HG02759 (cell line): ENCODE measurements around the gene CLIC4.
"Not testable (repeated sequence)": the region's sequence is repeated elsewhere in the genome, so short reads cannot be mapped to it uniquely, and the experiment has no call there.

Source experiments
- ATAC-seq: cut with Tn5 transposase; IDR thresholded peaks from one replicate; pipeline ENCODE4 v1.9.1; 2021; ENCODE audit warnings: mild to moderate bottlenecking, moderate library complexity; ENCODE audit not compliant: unreplicated experiment

CLIC4 gene

DNA sequence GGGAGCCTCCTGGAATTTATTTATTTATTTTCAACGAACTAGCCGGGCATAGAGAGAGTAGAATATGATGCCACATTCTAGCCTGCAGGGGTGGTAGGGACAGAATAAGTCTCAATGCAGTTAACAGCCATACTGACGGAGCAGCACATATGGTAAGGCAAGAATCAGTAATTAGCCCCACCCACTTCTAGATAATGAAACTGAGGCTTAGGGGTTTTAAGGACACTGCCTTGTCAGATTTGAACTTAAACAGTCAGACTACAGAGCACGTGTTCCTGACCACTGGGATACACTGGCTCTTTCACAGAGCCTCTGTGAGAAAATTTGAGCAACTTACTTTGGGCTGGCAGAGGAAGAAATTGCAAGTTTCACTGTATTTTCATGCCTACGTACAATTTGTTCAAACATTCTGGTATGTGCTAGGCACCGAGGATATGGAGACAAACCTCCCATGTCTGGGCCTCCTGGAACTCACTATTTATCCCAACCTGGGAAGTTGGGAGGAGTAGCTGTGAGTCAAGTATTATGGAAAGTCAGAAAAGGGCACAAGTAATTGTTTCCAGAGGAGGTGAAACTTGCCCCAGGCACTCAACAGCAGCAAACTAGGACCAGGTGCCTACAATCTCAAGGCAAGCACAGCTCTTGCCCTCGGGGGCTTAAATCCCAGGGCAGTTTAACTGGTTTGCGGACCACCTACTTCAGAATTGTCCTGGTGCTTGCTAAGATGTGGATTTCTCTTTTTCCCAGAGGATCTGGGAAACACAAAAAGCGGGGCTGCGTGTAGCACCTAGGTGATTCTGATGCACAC, 1.6 kb upstream of the CLIC4 start:
- no peak for ATAC-seq

DNA sequence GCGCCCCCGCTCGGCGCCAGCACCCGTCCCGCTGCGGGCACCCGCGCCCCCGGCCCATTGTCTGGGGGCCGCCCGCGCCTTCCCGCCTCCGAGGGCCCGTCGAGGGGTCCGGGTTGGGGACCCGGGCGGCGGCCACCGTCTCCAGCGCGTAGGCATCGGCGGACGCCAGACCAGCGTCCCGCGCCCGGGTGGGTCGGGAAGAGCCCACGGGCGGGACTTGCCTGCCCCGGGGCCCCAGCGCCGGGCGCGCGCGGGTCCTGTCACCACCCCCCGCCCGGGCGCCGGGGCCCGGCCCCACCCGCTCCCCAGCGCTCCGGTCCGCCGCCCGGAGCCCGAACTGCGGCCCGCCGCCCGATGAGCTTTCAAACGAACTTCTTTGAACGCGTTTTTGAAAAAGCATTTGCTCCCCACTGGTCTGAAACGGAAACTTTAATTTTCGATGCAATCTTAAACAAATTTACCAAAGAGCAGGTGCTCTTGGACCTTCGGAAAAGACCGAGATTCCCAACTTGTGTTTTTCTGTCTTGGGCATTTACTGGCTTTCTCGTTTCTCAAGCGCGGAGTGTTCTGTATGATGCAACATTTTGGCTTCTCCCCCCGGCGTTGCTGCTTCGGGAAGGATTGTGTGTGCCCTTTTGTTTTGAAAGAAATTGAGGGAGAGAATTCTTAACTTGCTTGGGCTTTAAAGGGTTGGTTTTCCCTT, 615 bp downstream of the CLIC4 start:
- ATAC-seq, result peak; percentile 5

DNA sequence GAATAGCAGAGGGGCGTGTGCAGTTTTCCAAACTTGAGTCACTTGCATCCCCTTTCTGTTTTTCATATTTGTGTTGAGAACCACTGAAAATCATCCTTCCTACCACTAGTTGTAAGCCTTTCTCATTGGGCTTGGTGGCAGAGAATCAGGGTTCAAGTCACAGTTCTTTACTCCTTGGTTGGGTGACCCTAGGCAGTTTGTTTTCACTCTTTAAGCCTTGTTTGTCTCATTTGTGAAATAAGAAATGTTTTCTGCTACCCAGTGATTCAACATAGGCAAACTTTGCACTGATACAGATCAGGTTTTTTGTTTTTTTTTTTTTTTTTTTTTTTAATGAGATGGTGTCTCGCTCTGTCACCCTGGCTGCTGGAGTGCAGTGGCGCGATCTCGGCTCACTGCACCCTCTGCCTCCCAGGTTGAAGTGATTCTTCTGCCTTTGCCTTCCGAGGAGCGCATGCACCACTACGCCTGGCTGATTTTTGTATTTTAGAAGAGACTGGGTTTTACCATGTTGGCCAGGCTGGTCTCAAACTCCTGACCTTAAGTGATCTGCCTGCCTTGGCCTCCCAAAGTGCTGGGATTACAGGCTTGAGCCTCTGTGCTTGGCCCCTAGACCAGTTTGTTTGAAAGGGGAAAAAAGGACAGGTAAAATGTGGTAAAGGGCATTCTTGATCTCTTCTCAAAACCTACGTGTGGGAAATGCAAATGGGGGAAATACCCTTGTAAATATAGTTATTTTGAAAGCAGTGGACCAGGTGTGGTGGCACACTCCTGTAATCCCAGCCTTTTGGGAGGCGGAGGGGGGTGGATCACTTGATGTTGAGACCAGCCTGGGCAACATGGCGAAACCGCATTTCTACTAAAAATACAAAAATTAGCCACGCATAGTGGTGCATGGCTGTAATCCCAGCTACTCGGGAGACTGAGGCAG, 3.2 kb downstream of the CLIC4 start:
- no peak for ATAC-seq

DNA sequence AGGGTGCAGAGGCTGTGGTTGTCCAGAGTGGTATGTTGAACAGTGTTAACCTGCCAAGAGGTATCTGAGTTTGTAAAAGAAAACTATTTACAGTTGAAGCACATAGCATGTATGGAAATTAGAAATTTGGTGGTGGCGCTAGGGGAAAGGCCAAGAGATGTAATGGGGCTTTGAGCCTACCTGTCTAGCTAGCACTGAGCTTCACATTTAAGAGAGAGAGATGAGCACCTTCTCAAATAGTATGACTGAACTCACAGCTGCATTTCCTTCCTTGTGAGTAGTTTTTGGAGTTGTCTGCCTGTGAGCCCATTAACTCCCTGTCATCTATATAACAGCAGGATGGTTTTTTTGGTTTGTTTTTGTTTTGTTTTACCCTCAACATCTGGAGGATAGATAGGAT, 4.0 kb downstream of the CLIC4 start:
- no peak for ATAC-seq

DNA sequence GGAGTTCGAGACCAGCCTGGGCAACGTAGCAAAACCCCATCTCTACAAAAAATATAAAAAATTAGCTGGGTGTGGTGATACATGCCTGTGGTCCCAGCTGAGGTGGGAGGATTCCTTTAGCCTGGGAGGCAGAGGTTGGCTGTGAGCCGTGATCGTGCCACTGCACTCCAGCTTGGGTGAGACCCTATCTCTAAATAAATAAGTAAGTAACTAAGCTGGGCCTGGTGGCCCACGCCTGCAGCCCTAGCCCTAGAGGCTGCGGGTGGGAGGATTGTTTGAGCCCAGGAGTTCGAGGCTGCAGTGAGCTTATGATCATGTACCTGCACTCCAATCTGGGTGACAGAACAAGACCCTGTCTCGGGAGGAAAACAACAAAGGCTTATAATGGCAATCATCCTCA, 4.6 kb downstream of the CLIC4 start:
- no peak for ATAC-seq

DNA sequence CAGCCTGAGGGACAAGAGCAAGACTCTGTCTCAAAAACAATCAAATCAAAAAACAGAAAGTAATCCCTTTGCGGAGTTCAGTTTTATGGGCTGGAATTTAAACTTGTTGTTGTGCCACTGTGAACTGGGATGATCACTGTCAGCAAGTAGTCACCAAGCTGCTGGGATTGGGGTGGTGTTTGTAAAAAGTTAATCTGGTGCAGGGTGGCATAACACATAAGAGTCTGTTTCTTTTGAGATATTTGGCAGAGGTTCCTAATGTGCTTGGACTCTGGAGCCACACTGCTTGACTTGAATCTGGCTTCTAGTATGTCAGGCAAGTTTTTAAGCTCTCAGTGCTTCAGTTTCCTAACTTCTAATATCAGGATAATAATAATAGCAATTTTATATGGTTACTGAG, 6.6 kb downstream of the CLIC4 start:
- no peak for ATAC-seq

DNA sequence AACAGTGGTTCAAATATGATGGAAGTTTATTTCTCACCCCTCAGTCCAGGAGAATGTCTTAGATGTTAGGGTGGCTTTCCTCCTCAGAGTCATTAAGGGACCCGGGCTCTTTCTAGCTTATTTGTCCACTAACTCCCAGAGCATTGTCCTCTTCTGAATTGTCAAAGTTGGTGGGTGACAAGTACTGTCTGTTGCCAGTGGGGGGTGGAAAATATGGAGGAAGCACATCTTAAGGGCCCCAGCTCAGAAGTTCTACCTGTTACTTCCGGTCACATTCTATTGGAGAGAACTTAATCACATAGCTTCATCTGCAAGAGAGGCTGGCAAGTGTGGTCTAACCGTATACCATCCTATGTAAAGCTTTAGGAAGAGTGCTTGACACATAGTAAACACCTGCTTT, 7.1 kb downstream of the CLIC4 start:
- ATAC-seq, result no peak

DNA sequence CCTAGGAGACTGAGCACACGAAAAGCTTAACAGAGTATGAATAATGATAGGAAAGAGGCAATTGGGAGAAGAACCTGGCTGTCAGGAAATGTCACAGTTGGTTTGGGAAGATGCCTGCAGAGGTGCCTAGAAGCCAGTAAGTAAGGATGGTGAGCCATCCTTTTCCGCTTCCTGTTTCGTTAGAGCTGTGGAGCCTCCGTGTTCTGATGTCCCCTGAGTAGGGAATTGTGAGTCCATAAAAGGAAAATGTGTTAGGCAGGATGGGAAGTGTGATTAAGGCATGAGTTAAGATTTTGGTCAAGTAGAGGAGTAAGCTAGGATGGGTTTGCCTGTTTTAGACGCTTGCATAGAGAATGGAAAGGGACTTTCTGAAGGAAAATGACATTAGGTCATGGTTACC, 9.0 kb downstream of the CLIC4 start:
- ATAC-seq, result no peak

DNA sequence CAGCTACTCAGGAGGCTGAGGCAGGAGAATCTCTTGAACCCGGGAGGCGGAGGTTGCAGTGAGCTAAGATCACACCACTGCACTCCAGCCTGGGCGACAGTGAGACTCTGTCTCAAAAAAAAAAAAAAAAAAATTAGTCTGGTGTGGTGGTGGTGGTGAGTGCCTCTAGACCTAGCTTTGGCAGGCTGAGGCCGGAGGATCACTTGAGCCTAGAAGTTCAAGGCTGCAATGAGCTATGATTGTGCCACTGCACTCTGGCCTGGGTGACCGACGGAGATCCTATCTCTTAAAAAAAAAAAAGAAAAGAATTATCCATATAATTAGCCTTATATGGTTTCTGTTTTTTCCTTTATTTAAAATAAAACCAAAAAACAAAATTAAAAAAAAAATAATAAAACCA, 10.1 kb downstream of the CLIC4 start:
- ATAC-seq, result not testable (repeated sequence)

DNA sequence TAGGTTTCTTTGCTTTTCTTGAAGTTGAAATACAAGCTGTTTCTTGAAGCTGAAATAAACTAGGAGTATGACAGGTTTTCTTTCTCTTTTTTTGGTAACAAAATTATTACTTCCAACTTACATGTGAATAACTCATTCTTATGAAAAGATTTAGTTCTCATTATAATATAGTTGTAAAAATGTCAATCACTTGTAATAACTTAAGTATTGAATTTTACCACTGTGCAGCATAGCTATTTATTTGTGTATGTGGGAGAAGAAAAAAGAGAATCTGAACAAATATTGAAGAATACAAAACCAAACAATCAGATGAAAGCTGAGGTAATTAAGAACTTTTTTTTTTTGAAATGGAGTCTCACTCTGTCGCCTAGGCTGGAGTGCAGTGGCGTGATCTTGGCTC, 11.1 kb downstream of the CLIC4 start:
- no peak for ATAC-seq

DNA sequence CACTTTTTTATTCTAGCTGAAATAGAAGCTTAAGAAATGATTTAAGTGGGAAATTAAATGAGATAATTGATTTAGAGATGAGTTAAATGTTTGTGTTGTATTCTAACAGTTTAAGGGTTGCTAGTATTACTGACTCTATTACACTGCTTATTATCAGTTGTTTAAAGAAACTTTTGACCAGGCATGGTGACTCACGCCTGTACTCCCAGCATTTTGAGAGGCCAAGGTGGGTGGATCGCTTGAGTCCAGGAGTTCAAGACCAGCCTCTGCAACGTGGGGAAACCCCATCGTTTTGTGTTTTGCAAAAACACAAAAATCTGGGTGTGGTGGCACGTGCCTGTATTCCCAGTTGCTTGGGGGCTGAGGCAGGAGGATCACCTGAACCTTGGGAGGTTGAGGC, 14.2 kb downstream of the CLIC4 start:
- ATAC-seq, result no peak

DNA sequence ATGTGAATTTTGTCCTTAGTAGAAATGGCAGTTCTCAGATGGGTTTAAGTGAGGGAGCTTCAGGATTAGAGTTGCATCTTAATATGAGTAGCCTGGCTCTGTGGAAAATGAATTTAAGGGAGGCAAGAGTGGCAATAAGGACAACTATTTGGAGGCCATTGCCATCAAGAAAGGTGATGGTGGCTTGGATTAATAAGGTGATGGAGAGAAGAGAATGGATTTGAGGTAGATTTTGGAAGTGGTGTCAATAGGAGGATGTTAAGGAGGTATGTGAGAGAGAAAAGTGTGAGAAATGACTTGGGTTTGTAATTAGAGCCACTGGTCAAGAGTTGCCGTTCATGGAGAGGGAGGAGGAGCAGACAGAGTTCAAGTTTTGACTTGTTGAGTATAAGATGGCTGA, 16.3 kb downstream of the CLIC4 start:
- no peak for ATAC-seq

DNA sequence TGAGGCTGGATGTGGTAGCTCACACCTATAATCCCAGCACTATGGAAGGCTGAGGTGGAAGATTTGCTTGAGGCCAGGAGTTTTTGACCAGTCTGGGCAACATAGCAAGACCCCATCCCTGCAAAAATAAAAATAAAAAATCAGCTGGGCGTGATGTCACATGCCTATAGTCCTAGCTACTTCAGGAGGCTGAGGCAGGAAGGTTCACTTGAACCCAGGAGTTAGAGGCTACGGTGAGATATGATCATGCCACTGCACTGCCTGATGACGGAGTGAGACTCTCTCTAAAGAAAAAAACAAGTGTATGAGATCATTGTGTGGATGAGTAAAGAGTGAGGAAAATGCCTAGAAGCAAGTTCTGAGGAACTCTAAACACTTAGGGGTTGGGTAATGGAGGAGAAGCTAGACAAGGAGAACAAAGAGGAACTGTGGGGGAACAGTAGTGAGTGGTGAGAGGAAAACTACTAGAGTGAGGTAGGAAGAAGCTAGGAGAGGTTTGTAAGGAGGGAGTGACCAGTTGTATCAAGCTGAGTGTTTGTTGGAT, 17.0 kb downstream of the CLIC4 start:
- ATAC-seq, result no peak

DNA sequence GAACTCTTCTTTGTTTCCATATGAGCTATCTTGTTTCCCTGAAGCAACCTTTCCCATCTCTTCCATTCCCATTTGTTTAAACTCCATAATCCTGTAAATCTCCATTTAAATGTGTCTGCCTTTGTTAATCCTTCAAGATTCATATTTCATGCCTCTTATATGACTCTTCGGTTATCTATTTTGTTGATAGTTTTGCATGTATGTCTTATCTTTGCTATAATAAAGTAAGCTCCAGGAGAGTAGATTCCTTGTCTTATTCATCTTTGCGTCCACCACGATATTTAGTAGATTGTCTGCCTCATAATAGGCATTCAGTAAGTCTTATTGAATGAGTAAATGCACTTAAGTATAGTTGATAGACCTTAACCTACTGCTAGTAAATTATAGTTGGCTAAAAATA, 18.4 kb downstream of the CLIC4 start:
- ATAC-seq, result no peak

DNA sequence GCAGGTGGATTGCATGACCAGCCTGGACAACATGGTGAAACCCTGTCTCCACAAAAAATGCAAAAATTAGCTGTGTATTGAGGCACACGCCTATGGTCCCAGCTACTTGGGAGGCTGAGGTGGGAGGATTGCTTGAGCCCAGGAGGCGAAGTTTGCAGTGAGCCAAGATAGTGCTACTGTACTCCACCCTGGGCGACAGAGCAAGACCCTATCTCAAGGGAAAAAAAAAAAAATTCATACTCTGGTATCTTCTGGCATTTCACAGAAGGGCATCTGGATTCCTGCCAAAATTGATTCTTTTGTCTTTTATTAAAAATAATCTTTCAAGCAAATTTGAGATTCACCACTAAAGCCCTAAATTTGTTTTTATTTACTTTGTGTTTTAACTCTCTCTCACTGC, 19.2 kb downstream of the CLIC4 start:
- ATAC-seq, result no peak

DNA sequence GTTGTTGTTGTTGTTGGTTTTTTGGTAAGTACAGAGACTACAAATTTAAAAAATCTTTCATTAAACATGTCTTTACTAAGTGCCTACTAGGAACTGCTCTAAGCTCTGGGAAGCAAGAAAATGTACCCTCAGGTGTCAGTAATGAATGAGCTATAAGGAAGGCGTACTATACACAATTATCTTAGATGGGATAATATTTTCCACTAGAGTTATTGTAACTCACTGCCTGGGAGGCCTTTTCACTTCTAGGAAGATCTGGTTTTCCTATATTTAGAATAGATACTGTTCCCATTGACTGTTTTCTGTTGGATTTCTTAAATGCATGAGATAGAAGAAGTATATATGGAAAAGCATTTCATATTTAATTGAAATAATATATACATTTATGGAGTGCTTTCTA, 19.6 kb downstream of the CLIC4 start:
- ATAC-seq, result no peak

DNA sequence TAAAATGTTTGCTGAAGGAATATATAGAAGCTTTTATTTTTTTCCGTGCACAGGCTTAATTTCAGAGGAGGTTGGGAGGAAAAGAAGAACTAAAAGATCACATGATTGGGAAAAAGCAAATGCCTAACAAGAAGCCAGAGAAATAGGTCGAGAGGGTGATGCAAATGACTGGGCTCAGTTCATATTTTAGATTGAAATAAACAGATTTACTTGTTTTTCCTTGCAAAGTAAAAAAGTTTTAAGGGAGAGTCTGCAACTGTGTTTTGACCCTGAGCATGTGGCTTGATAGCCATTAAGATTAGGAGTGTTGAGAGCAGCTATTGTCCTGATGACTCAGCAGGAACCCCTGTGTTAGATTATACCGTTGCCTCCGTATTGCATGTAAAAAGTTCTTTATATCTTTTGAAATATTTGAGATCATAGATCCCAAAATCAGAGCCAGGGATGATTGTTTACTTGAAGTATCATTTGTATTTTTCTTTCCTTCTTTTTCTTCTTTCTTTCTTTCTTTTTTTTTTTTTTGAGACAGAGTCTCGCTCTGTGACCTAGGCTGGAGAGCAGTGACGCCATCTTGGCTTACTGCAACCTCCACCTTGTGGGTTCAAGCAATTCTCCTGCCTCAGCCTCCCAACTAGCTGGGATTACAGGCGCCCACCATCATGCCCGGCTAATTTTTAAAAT, 20.2 kb downstream of the CLIC4 start:
- no peak for ATAC-seq

DNA sequence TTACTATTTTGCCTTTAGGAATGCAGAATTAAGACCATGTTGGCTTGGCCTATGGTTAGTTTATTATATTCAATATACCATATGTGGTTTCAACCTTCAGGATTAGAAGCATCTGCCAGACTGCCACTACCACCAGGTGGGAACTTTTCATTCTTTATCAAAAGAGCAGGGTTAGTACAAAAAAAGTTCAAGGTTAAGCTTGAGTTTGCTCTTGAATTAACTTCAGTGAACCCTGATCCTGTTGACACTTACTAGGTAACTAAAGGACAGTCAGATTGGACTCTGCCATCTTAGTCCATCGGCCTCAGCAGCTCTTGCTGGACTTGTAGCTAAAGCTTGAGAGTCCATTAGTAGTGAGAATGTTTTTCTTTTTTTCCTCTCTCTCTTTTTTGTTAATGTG, 22.1 kb downstream of the CLIC4 start:
- ATAC-seq, result no peak

DNA sequence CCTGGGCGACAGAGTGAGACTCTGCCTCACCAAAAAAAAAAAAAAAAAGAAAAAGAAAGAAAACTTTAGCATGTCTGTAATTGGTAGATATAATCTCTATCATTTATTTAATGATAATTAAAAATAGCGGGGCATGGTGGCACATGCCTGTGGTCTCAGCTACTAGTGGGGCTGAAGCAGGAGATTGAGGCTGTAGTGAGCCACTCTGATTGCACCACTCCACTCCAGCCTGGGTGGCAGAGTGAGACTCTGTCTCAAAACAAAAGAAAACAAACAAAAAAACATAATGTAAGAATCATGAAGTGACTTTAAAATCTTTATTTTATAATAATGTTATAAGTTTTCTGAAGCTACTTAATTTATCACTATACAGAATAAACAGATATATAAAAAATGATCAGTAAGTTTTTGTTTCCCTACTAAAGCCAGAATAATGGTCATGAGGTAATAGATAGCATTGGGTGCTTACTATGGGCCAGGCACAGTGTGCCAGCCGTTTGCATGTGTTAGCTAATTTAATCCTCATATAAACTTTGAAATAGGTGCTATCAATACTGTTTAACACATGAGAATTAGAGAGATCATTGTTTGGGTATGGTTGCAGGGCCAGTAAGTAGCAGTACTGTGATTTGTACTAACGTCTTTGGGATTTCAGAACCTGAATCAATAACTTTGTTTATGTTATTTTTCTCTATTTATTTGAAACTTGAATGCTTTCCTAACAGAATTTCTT, 23.8 kb downstream of the CLIC4 start:
- no peak for ATAC-seq
